Activated CD8-positive, alpha-beta memory T cell treated with anti-CD3 and anti-CD28 coated beads for 4 hours (primary cell): ENCODE results near the gene RAX2.
"Not testable (repeated sequence)": the region's sequence is repeated elsewhere in the genome, so short reads cannot be mapped to it uniquely, and the experiment has no call there.

ENCODE experiments used
- DNase-seq, 2 donors: peaks; one replicate each; pipeline ENCODE4 v3.0.0-alpha.2; 2020; ENCODE audit warnings: low read depth in 2 of 2

Gene RAX2

DNA sequence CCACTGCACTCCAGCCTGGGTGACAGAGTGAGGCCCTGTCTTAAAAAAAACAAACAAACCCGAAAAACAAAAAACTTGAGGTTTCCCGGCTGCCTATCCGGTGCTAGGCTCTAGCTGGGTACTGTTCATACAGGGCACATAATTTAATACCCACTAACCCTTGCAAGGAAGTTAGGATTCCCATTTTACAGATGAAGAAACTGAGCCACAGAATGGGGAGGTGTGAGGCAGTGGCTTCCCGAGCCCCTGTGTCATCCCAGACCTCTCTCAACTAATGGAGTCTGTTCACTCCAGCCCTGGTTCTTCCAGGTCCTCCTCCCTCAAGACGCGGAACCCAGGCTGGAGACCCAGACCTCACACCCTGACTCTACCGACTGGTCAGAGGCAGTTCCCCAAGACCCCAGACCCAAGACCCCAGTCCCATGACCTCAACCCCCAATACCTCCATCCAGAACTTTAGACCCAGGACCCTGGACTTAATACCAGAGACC is 11.1 kb downstream of the RAX2 start:
- DNase-seq = no peak

DNA sequence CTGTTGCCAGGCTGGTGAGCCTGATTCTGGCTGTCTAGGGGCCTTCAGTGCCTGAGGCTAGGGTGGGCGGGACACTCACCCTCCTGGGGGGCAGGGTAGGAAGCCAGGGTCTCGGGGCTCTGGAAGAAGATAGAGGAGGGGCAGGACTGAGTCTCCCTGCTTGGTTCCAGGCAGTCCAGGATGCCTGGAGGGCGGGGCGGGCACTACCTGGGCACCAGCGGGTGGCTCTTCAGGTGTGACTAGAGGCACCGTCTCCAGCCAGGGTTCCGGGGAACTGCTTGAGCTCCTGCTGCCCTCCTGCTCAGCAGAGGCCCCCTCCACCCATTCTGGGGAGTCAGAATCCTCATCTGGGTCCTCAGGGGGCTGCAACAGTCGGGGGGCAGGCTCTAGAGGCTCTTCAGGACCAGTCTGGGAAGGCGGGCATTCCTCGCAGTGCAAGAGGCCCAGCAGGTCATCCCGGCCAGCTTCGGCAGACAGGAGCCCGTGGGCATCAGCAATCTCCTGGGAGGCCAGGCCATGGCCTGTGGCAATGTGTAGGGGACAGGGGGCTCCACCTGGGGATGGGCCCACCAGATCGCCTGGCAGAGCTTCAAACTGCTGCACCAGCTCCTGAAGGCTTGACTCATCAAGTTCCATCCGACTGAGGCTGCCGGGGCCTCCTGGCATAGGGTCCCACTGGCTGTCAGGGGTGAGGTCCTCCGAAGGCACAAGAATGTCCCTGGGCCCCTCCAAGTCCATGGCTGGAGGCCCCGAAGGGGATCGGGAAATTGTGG is 12.4 kb downstream of the RAX2 start:
- no peak for DNase-seq

DNA sequence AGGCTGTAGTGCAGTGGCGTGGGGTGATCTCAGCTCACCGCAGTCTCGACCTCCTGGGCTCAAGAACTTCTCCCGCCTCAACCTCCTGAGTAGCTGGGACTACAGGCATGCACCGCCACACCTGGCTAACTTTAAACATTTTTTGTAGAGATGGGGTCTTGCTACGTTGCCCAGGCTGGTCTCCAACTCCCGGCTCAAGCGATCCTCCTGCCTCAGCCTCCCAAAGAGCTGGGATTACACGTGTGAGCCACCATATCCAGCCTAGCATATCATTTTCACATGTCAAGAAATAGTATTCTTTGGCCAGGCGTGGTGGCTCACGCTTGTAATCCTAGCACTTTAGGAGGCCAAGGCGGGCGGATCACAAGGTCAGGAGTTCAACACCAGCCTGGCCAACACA is 13.7 kb downstream of the RAX2 start:
- not testable (repeated sequence) for DNase-seq

DNA sequence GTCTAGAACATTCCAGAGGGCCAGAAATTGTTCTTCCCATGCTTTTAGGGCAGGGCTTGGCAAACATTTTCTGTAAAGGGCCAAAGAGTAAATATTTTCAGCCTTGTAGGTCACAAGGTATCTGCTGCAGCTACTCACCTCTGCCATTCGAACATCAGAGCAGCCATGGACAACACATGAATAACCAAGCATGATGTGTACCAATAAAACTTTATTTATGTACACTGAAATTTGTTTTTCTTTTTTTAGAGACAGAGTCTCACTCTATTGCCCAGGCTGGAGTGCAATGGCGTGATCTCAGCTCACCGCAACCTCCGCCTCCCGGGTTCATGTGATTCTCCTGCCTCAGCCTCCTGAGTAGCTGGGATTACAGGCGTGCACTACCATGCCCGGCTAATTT is 14.3 kb downstream of the RAX2 start:
- not testable (repeated sequence) for DNase-seq

DNA sequence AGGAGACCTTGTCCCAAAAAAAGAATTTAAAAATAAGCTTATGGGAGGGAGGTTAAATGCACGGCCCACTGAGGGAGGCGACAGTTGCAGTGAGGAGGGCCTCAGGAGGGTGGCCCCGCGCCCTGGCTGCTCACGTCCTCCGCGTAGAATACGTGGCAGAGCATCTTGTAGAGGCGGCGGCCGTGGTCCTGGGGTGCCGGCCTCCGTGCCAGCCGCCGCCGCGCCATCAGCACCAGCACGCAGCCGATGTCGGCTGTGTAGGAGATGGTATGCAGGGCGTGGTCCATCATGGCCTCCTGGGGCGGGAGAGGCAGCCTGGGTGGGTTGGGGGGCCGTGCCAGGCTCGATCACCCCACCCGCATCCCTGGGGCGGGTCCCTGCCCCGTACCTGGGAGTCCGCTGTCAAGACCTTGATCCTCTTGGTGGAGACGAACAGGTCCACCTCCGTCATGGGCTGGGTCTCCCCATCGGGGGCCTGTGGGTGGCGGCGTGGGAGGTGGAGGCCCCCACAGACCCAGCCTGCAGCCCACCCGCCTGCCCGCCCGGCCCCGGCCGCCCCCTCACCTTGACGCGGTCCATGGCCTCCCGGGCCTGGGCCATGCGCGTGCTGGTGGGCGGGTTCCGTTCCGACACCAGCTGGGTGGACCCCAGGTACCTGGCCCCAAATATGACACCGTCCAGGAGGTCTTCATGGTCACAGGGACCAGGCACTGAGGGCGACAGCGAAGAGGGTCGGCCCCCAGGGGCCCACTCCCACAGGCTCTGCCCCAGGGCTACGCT is 18.2 kb downstream of the RAX2 start:
- no peak for DNase-seq

DNA sequence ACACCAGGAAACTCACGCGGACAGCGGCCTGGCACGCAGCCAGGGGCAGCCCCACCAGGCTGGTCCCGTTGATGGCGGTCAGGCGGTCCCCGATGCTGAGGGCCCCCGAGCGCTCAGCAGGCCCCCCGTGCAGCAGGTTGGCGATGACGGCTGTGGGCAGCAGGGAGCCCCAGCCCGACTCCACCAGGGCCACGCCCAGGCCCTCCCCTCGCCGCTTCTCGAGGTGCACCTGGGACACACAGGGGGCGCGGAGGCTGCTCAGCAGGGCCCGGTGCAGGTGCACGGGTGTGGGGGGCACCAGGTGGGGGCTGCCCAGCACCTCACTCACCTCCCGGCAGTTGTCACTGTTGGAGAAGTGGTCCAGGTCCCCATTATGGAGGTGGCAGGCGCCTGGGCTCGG is 19.5 kb downstream of the RAX2 start:
- DNase-seq = no peak

DNA sequence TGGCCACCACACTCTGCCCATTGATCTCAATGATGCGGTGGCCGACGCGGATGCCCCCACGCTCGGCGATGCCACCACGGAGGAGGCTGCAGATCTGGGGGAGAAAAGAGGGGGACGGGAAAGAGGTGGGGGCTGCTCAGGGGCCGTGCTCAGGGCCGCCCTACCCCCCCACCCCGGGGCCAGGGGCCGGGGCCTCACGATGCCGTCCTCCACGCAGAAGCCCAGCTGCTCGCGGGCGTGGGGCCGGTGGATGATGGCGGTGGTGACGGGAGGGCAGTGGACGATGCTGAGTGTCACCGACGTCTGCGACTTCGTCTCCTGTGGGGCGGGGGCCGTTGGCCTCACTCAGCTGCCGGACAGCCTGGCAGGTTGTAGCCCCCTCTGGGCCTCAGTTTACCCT is 20.8 kb downstream of the RAX2 start:
- DNase-seq = no peak

DNA sequence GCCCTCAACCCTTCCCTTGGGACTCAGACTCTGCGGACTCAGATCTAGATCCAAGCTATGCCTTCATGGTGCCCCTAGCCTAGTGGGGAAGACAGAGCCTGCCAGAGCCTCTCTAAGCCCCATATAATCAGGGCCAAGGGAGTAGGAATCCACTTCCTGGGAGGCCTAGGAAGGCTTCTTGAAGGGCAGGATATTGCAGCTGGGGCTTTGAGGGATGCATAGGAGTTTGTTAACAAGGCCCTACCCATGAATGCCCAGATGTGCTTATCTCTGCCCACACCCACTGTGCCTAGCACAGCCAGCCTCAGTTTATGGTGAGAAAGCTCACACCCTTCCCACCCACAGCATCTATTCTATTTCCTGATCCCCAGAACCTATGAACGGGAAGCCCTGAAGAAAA is 21.8 kb downstream of the RAX2 start:
- no peak for DNase-seq

DNA sequence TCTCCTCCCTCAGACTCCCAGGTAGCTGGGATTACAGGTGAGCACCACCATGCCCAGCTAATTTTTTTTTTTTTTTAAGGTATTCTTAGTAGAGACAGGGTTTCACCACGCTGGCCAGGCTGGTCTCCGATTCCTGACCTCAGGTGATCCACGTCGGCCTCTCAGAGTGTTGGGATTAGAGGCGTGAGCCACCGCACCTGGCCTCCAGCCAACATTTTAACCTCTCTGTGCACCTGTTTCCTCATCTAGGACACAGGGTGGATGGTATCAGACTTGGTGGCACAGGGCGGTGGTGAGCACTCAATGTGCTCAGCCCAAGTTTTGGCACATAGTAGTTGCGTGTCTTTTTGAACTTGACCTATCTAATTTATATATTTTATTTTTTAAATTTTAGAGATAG is 23.1 kb downstream of the RAX2 start:
- no peak for DNase-seq

DNA sequence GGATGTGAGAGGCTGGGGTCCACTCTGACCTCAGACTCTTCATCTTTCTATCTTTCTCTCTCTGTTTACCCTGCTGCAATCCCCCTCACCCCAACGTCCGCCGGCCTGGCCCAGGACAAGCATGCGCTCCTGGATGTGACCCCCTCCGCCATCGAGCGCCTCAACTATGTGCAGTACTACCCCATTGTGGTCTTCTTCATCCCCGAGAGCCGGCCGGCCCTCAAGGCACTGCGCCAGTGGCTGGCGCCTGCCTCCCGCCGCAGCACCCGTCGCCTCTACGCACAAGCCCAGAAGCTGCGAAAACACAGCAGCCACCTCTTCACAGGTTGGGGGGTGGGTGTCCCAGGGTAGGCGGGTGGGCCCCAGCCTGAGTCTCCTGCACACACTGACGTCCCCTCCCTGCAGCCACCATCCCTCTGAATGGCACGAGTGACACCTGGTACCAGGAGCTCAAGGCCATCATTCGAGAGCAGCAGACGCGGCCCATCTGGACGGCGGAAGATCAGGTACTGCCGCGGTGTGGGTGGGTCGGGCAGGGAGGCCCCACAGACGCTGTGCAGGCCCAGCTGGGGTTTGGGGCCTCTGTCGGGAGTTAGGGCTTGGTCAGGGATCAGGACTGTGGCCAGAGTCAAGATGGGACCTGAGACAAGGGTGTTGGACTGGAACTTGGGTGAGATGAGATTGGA is 25.5 kb downstream of the RAX2 start:
- DNase-seq = no peak

DNA sequence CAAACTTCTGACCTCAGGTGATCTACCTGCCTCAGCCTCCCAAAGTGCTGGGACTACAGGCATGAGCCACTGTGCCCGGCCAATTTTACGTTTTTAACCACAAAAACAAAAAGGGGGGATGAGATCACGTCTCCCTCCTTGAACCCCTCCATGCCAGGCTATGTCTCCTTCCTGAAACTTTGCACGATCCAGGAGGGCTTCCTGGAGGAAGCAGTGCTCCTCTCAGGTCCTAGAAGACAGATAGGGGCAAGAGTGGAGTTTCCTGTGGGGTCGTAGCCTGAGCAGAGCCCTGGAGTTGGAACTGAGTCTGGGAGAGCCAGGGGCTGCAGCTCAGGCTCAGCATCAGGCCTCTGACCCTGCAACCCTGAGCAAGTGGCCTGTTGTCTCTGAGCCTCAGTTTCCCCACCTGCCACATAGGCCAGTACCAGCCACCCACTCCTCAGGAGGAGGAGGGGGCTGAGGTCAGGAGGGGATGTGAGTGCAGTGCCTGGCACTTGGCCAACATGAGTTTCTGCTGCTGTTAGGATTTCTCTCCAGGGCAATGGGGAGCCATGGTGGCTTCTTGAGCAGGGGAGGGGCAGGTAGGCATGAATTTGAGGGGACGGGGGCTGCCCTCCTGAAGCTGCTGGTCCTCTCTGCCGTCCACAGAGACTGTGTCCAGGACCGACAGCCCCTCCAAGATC is 26.5 kb downstream of the RAX2 start:
- no peak for DNase-seq

DNA sequence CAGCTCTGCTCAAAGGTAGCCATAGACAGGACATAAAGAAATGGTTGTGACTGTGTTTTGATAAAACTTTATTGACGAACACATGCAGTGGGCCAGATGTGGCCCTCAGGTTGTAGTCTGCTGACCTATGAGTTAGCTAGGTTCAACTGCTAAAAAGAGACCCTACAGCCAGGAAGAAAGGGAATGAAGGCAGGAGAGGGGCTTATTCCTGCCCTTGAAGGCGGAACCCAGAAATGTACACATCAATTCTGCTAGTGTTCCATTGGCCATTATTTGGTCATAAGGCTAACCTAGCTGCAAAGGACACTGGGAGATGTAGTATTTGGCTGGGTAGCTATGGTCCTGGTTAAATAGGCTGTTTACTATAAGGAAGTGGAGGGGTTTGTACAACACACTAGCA is 28.5 kb downstream of the RAX2 start:
- DNase-seq = no peak

DNA sequence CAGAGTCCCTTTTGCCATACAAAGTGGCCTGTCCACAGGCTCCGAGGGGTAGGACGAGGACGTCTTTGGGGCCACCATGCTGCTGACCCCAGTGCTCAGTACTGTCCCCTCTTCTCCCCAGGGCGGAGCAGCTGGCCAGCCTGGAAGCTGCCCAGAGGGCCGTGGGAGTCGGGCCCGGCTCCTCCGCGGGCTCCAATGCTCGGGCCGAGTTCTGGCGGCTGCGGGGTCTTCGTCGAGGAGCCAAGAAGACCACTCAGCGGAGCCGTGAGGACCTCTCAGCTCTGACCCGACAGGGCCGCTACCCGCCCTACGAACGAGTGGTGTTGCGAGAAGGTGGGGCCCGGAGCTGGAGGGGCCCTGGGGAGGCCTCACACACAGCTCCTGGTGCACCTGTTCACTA is 31.6 kb downstream of the RAX2 start:
- no peak for DNase-seq

DNA sequence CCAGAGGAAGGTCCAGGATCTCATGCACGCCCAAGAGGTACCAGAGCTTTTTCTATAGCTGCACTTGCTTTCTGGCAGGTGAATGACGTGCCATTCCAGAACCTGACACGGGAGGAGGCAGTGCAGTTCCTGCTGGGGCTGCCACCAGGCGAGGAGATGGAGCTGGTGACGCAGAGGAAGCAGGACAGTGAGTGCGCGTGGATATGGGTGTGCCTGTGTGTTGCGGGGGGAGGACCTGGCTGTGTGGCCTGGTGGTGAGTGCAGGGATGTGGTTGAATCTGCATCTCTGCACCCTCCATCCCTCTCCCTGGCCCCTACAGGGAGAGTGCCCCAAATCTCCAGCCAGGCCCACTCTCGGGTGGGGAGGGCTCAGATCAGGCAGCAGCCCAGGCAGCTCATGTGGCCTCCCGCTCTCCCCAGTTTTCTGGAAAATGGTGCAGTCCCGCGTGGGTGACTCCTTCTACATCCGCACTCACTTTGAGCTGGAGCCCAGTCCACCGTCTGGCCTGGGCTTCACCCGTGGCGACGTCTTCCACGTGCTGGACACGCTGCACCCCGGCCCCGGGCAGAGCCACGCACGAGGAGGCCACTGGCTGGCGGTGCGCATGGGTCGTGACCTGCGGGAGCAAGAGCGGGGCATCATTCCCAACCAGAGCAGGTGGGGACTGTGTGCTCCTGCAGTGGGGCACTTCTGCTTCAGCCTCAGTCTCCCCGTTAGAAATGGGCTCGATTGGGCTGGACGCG is 33.4 kb downstream of the RAX2 start:
- no peak for DNase-seq

DNA sequence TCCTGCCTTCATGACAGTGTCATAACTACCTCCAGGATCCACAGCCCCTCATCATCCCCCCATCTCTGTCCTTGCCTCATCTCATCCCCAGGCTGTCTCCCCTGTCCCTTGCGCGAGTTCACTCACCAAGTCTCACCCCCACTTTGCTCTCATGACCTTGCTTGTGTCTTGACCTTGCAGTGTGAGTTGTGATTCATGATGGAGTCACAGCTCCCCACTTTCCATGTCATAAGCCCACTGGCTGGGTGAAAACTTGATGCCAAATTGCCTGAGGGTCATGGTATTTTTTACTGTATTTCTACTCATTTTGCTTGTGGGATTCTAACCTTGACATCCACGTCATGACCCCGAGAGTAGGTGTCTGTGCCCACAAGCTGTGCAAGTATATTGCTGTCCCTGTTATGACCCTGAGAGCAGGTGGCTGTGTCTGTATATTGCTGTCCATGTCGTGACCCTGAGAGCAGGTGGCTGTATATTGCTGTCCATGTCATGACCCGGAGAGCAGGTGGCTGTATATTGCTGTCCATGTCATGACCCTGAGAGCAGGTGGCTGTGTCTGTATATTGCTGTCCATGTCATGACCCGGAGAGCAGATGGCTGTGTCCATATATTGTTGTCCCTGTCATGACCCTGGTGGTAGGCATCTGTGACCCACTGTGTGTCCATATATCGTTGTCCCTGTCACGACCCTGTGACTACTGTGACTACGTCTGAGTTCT is 34.4 kb downstream of the RAX2 start:
- DNase-seq = no peak

DNA sequence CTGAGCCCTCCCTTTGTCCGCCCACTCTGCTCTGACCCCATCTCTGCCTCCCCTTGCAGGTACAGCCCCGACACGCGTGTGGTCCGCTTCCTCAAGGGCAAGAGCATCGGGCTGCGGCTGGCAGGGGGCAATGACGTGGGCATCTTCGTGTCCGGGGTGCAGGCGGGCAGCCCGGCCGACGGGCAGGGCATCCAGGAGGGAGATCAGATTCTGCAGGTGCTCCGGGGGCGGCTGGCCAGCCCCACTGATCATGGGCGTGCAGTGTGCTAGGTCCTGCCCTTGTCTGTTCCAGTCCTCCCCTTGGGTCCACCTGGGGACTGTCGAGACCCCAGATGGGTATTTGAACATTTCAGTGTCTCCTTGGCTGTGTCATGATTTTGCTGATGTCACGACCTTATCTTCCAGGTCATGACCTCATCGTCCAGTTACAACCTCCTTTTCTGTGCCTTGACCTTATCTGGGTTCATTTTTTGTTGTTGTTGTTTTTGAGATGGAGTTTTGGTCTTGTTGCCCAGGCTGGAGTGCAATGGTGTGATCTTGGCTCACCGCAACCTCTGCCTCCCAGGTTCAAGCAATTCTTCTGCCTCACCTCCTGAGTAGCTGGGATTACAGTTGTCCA is 35.8 kb downstream of the RAX2 start:
- DNase-seq = no peak

DNA sequence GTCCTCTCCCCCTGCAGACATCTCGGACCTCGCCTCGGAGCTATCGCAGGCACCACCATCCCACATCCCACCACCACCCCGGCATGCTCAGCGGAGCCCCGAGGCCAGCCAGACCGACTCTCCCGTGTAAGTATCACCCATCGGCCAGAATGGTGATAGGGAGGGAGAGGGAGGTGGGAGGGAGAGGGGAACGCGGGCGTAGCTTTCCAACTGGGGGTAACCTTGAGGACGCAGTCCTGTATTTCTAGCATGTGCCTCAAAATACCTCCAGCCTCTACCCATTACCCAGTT is 37.8 kb downstream of the RAX2 start:
- DNase-seq = no peak

DNA sequence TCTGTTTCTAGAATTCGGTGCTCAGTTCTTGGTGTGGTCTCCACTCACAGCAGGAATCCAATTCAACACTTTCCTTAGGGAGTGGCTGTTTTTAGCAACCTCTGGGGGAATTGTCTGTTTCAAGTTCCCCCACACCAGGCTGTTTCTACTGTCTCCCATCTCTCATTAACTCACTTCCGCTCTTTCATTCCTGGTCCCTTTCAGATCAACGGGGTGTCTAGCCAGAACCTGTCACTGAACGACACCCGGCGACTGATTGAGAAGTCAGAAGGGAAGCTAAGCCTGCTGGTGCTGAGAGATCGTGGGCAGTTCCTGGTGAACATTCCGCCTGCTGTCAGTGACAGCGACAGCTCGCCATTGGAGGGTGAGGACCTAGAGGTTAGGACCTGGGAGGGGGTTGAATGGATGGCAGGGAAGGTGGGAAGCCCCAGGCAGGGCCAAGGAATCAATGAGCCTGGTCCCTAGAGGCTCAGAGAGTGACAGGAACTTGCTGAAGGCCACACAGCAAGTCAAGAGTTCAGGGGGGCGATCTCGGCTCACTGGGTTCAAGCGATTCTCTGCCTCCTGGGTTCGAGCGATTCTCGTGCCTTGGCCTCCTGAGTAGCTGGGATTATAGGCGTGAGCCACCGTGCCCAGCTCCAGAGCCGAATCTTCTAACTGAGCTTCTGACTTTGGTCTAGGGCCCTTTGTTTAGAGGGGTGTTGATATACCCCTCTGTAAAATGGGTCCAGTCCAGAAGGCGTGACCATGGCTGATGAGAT is 38.3 kb downstream of the RAX2 start:
- no peak for DNase-seq

DNA sequence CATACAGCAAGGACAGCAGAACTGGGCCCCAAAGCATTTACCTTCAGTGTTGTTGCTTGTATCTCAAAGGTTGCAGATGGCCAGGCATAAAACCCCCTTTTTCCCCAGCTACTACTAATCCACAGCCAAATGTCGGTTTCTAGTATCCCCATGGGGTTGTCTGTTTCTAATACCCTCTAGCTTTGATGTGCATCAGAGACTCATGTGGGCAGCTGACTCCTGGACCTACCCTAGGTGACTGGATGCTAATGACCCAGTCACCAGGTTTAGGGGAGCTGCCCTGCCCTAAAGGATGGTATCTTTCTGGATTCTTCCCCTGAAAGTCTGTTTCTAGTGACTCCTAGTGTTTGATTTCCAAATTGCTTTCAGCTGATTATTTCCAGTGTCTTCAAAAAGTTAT is 39.9 kb downstream of the RAX2 start:
- DNase-seq = no peak

DNA sequence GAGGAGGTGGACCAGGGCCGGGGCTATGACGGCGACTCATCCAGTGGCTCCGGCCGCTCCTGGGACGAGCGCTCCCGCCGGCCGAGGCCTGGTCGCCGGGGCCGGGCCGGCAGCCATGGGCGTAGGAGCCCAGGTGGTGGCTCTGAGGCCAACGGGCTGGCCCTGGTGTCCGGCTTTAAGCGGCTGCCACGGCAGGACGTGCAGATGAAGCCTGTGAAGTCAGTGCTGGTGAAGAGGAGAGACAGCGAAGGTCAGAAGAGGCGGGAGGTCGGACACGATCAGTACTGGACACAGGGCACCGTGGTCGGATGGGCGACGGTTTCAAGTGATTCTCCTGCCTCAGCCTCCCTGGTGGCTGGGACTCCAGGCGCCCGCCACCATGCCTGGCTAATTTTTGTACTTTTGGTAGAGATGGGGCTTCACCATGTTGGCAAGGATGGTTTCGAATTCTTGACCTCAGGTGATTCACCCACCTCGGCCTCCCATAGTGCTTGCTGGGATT is 41.5 kb downstream of the RAX2 start:
- no peak for DNase-seq
